RWPE1 (cell line): ENCODE results near the gene UBE2QL1.

ENCODE experiments used
- CTCF ChIA-PET: fragments of 350-600 bp; sonication (Branson Sonifier 250); formaldehyde crosslinking; extraction: SDS; loops from one replicate; lab custom pipeline; 2021; lab: Yijun Ruan, JAX
- POLR2A ChIA-PET: fragments of 400-600 bp; formaldehyde crosslinking; extraction: SDS; loops from one replicate; lab custom pipeline; 2020; ENCODE audit warnings: antibody characterized with exemption; ENCODE audit not compliant: low non-redundant PET; lab: Yijun Ruan, JAX
- DNase-seq: peaks from one replicate; pipeline ENCODE4 v3.0.0; 2012; ENCODE audit warnings: low spot score
- H3K27ac ChIP-seq: fragments of 450-650 bp; 2 replicates; pipeline ENCODE4 v1.5.1; 2017
- TF ChIP-seq, protein P1 (sequence below): fragments of 450-650 bp; conservative IDR thresholded peaks from 2 replicates; pipeline ENCODE4 v1.5.1; 2017; ENCODE audit warnings: low read depth, mild to moderate bottlenecking

UBE2QL1 gene

DNA sequence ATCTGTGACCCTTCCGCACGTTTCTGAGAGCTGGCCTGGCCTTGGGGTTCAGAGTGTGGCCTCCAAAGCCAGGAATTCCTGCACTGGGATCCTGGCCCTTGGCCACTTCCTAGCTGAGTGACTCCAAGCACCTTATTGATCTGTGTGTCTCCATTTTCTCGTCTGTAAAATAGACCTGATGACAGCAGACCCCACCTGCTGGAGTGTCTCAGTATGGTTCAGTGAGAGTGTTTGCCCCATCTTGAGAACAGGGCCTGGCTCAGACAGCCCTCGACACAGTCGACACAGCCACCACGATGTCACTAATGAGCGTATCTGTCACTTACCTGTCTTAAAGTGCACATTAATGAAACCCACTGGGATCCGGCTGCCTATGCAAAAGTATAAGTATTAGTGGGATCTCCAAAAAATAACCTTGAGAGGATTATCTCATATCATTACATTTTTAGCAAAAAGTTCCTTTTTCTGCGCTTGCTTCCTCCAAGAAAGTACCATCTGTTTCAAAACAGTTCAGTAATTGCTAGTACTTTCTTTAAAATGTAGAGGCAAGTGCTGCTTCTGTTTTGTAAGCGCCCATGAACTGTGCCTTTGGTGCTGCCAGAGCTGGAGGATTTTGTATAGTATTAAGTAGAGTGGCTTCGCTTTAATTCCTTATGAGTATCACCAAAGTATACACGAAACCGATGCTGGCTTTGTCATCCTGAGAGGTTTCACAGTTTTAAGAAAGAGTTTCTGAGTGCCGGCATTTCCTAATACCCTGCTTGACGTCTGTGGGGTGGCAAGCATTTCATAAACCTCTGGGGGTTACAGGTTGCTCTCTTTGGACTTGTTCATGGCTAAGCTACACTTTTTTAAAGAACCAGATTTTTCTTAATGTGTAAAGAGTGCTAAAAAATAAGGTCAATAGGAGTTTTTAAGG lies 31.7 kb downstream of the UBE2QL1 start:
- TF ChIP-seq, protein P1, sequence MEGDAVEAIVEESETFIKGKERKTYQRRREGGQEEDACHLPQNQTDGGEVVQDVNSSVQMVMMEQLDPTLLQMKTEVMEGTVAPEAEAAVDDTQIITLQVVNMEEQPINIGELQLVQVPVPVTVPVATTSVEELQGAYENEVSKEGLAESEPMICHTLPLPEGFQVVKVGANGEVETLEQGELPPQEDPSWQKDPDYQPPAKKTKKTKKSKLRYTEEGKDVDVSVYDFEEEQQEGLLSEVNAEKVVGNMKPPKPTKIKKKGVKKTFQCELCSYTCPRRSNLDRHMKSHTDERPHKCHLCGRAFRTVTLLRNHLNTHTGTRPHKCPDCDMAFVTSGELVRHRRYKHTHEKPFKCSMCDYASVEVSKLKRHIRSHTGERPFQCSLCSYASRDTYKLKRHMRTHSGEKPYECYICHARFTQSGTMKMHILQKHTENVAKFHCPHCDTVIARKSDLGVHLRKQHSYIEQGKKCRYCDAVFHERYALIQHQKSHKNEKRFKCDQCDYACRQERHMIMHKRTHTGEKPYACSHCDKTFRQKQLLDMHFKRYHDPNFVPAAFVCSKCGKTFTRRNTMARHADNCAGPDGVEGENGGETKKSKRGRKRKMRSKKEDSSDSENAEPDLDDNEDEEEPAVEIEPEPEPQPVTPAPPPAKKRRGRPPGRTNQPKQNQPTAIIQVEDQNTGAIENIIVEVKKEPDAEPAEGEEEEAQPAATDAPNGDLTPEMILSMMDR = no peak
- no peak overlapping the region for H3K27ac ChIP-seq
- POLR2A ChIA-PET = no interaction called here
- DNase-seq = no peak
- CTCF ChIA-PET = interaction anchor here (0.6 to 0.8 kb wide), 2 partner anchors 18 to 39 kb away, joined by 3 read pairs; no protein-coding TSS in a partner anchor

DNA sequence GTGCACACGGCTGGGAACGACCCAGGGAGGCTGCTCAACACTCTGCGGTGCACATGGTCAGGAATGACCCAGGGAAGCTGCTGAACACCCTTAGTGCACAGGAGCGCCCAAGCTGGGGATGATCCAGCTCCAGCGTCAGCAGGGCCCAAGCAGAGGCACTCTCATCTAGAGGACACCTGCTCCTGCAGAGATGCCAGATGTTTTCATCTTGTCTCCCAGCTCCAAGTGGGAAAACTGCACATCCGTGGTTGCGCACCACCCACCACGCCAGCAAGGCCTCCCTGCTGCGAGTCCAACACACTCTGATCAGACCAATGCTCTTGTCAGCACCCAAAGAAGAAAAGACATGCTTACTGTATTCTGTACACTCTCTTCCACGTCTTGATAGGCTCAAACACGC lies 34.1 kb downstream of the UBE2QL1 start:
- TF ChIP-seq, protein P1 = no peak

DNA sequence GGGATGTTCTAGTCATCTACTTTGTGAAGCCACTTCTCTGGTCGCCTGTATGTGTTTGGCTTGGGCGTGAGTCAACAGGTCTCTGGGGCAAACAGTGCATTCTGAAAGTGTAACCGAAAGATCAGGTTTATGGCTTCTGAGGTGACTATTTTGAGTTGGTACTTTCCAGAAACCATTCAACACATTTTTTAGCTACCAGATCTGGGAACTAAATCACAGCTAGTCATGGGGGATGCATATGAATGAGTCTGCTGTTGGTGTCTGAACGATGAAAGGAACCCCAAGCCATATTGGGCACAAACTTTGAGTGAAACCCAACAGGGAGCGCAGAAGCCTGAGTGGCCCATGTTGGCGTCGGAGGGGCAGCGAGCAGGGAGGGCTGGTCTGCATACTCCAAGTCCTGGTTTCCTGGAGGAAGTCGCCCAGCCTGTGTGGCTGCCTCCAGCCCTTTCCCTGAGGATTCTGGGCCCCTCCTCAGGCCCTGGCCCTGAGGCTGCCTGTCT lies 35.3 kb downstream of the UBE2QL1 start:
- ChIA-PET CTCF (interaction anchor here (0.6 kb wide), 1 partner anchor 1616 kb away, joined by 4 read pairs; no protein-coding TSS in a partner anchor), POLR2A (no interaction called here)
- no peak for DNase-seq
- no peak overlapping the region for H3K27ac ChIP-seq
- TF ChIP-seq, protein P1 = no peak

More for the DNA sequence above, 34.1 kb downstream of the UBE2QL1 start:
- DNase-seq = no peak
- ChIA-PET CTCF (interaction anchor here (0.7 kb wide), 1 partner anchor 392 kb away, joined by 3 read pairs; no protein-coding TSS in a partner anchor), POLR2A (no interaction called here)
- H3K27ac ChIP-seq = no peak overlapping the region

DNA sequence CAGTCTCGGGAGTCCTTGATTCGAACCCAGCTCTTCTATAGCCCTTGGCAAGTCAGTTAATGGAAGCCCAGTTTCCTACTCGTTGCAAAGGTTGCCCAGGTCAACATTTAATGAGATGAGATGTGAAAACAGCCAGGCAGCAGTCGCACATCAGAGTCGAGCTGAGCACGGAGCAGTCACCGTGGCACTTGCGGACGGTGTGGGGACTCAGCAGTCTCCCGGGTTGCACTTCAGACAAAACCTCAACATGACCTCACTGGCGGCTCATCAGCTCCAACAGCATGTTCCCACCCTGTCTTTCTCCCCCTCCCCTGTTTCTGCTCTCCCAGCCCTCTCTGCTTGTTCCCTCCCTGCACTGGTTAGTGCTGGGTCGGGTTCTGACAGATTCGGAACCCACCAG lies 35.8 kb downstream of the UBE2QL1 start:
- DNase-seq = no peak
- CTCF ChIA-PET = interaction anchor here (0.6 kb wide), 1 partner anchor 1616 kb away, joined by 4 read pairs; no protein-coding TSS in a partner anchor
- TF ChIP-seq, protein P1 = no peak
- POLR2A ChIA-PET = no interaction called here
- no peak overlapping the region for H3K27ac ChIP-seq

DNA sequence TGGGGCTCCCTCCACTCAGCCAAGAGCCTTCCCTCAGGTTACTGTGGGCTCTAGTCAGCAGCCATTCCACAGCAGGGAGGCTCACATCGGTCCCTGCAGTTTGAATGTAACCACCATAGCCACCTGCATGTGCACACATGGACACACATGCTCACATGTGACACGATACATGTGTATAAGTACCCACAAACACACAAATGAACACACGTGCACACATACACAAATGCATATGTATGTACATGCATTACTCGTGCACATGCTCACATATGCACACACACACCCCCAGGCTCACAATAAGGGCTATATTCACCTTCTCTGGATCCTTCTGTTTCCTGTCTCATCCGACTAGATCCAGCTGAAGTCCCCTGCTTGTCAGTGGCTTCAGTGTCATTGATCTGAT lies 36.2 kb downstream of the UBE2QL1 start:
- ChIA-PET CTCF (interaction anchor here (0.6 to 0.7 kb wide), 2 partner anchors 858 to 1617 kb away, joined by 4 read pairs; no protein-coding TSS in a partner anchor), POLR2A (no interaction called here)
- TF ChIP-seq, protein P1 = no peak
- DNase-seq = no peak
- no peak overlapping the region for H3K27ac ChIP-seq

DNA sequence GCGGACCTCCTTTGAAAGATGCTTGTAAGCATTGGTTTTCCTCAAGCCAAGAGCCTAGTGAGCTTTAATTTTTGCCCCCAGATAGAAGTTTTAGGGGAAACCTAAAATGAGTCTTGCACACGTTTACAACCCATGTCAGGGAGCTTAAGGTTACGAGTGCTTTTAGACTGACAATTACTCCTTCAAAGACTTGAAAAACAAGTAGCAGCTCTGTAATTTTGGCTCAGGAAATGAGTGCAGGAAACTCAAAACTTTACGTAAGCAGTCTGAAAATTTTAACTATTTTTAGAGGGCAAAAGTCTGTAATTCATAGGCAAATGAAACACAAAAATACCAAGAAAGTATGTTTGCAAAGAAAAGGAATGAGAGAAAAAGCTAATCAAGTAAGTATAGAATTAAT lies 36.8 kb downstream of the UBE2QL1 start:
- CTCF ChIA-PET = interaction anchor here (0.7 kb wide), 1 partner anchor 859 kb away, joined by 4 read pairs; no protein-coding TSS in a partner anchor
- POLR2A ChIA-PET = no interaction called here
- no peak for DNase-seq
- TF ChIP-seq, protein P1 = no peak
- no peak overlapping the region for H3K27ac ChIP-seq
